ENCODE data around the gene ENKD1. TPM values are rescaled to one million over a fixed set of nuclear protein-coding genes. Genes with fewer than 3 reads are reported as not detected.

ENKD1 gene, protein sequence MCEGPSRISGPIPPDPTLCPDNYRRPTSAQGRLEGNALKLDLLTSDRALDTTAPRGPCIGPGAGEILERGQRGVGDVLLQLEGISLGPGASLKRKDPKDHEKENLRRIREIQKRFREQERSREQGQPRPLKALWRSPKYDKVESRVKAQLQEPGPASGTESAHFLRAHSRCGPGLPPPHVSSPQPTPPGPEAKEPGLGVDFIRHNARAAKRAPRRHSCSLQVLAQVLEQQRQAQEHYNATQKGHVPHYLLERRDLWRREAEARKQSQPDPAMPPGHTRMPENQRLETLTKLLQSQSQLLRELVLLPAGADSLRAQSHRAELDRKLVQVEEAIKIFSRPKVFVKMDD
- total RNA-seq (1 to 10 TPM; 6.7 to 7.7 TPM), polyA plus RNA-seq (1 to 10 TPM; 1.1 to 2.4 TPM)

DNA sequence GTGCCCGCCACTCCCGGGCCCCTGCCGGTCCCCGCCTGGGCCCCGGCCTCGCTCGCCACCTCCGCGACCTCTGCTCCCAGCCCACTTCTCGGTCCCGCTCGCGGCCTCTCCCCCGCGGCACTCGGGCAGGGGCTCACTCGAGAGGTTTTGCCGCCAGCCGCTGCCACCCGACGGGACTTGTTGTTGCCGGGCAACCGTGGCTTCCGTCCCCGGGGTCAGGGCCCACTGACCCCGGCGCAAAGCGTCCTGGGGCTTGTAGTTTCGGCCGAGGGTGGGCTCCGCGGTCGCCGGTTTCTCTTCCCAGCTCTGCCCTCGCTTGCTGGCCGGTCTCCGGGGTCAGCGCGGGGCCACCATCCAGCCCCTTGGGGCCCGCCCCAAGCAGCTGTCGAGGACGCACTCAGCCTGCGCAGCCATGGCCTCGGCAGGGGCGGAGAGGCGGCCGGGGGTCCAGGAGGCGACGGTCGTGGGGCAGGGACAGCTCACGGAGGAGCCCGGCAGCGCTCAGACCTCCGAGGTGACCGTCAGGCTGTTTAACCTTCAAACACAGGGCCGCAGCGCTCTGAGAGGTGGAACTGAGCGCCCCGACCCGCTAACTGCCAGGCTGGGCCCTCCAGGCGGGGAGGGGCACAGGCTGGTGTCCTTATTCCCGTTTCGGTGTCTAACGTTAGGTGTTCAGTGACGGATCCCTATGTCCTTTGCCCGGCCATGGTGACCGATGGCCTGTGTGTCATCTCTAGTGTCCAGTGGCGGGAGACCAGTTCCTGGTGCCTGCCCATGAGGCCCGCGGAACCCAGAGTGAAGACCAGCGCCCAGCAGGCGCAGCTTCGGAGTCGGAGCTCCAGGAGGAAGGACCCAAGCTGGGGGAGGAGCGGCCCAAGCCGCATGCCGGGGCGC, at the start of gene ENKD1, which contains the start of gene C16orf86:
ENKD1 (minus strand) TSS at position 192 of the 894 bp plus-strand sequence. CDS start 308 bp downstream, outside the sequence.
C16orf86 (plus strand) TSS at position 256 of the 894 bp plus-strand sequence; CDS start at position 413, 157 bp downstream.
- Histone ChIP-seq H3K4me3 (ENCODE audit: low read length in 2 of 2) (peak within 1 kb of the TSS; percentile 61 to 89), H3K36me3 (ENCODE audit: insufficient read depth, low read length) (no peaks in the 10 kb centered on the region), H3K27me3 (ENCODE audit: insufficient read depth, low read length) (no peaks in the 10 kb centered on the region), H3K9me3 (ENCODE audit: control insufficient read depth in 1 of 2, low read length in 2 of 2) (no peaks in the 10 kb centered on the region), H3K27ac (ENCODE audit: low read depth, low read length) (peak within 1 kb of the TSS; percentile 64), H3K4me1 (ENCODE audit: insufficient read depth, low read length) (peaks cover 28% of the 10 kb centered on the region)
- H3K4me1 Mint-ChIP-seq: peaks cover 5 to 45% (median 12%) of the 10 kb centered on the region in 4 donors
- DNase-seq: peak; percentile 79 to 85 (median 80)
- peaks cover 0 to 1% of the 10 kb centered on the region in 2 donors for H3K36me3 Mint-ChIP-seq
- H3K27ac Mint-ChIP-seq: peak within 1 kb of the TSS; percentile 64 to 81 (median 74)
- CTCF ChIA-PET (ENCODE audit: partially characterized antibody): interaction anchor here (0.6 to 10.4 kb wide), 17 partner anchors 8 to 567 kb away, joined by 3 to 143 read pairs (median 6); partner anchors contain the start of genes ACD, ATP6V0D1, CARMIL2 and GFOD2
- no peaks in the 10 kb centered on the region for H3K9me3 Mint-ChIP-seq
- POLR2A ChIA-PET (ENCODE audit: partially characterized antibody): interaction anchor here (0.8 to 6.9 kb wide), 17 partner anchors 9 to 185 kb away, joined by 3 to 55 read pairs (median 6); partner anchors contain the start of genes ATP6V0D1, CARMIL2, CTCF and GFOD2
- H3K4me3 Mint-ChIP-seq: peak within 1 kb of the TSS; percentile 76 to 92 (median 80)
- no peaks in the 10 kb centered on the region for H3K27me3 Mint-ChIP-seq
- intact Hi-C loops (cut with micrococcal nuclease): loop anchor here (1.0 kb wide), 1 partner anchor 105 kb away; the partner anchor contains the start of gene CTCF

DNA sequence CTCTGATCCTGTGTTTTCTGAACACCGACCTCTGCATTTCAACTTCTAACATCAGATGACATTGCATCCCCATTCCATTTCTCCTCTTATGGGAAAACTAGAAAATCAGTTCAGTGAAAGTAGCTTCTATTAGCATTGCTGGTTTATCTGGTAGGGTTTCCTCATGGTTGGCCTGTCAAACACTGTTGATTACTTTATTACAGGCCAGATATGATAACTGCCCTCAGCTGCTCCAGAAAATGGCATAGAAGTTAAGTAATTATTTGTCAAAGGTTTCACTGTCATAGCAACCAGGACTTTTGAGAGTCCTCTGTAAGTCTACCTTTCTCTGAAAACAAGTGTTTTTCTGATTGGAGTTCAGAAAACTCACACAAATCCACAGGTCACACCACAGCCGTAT, 49.5 kb upstream of the ENKD1 start:
- Mint-ChIP-seq H3K36me3 (peaks cover 3 to 20% of the 10 kb centered on the region in 2 donors), H3K27me3 (no peaks in the 10 kb centered on the region), H3K9me3 (no peaks in the 10 kb centered on the region), H3K4me1 (peaks cover 41 to 65% (median 52%) of the 10 kb centered on the region in 4 donors), H3K27ac (no peak overlapping the region), H3K4me3 (peak overlapping the region in 1 of 8 donors; percentile 11)
- no peaks in the 10 kb centered on the region for H3K27me3 ChIP-seq (ENCODE audit: insufficient read depth, low read length)
- no peak for DNase-seq
- H3K27ac ChIP-seq (ENCODE audit: low read depth, low read length): no peak overlapping the region
- peaks cover 27% of the 10 kb centered on the region for H3K4me1 ChIP-seq (ENCODE audit: insufficient read depth, low read length)
- ChIA-PET POLR2A (ENCODE audit: partially characterized antibody) (interaction anchor here (1.2 kb wide), 1 partner anchor 13 kb away, joined by 3 read pairs; no protein-coding TSS in a partner anchor), CTCF (ENCODE audit: partially characterized antibody) (interaction anchor here (0.8 to 1.8 kb wide), 2 partner anchors 169 to 195 kb away, joined by 3 to 4 read pairs; no protein-coding TSS in a partner anchor)
- H3K4me3 ChIP-seq (ENCODE audit: low read length in 2 of 2): no peak overlapping the region
- H3K36me3 ChIP-seq (ENCODE audit: insufficient read depth, low read length): no peaks in the 10 kb centered on the region
- H3K9me3 ChIP-seq (ENCODE audit: control insufficient read depth in 1 of 2, low read length in 2 of 2): no peaks in the 10 kb centered on the region
- intact Hi-C loops (cut with micrococcal nuclease): loop anchor here (5.0 kb wide), 1 partner anchor 54 kb away; the partner anchor contains the start of genes ACD and PARD6A

DNA sequence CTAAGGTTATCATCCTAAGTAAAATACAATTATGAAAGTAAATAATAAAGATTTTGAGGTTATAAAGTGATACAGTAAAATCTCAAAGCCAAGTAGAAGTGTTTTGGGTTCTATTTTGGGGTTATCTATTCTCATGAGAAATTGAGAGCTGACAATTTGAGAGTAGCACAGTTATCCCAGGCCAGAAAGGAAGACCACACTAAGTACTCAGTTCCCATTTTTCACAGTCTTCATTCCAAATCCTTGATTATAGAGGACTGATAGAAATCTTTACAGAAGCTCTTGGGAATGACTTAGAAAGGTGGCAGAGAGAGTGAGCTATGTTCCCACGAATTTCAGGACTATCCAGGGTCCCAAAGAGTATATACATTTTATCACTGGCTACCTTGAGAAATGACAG, 48.0 kb upstream of the ENKD1 start:
- ChIA-PET POLR2A (ENCODE audit: partially characterized antibody) (interaction anchor here (1.5 kb wide), 1 partner anchor 87 kb away, joined by 6 read pairs; no protein-coding TSS in a partner anchor), CTCF (ENCODE audit: partially characterized antibody) (interaction anchor here (0.7 to 1.2 kb wide), 5 partner anchors 10 to 703 kb away, joined by 3 to 4 read pairs (median 3); no protein-coding TSS in a partner anchor)
- intact Hi-C loops (cut with micrococcal nuclease): no loop called here
- no peaks in the 10 kb centered on the region for H3K9me3 Mint-ChIP-seq
- no peaks in the 10 kb centered on the region for H3K27me3 Mint-ChIP-seq
- Histone ChIP-seq H3K27ac (ENCODE audit: low read depth, low read length) (no peak overlapping the region), H3K4me1 (ENCODE audit: insufficient read depth, low read length) (peaks cover 17% of the 10 kb centered on the region), H3K36me3 (ENCODE audit: insufficient read depth, low read length) (no peaks in the 10 kb centered on the region), H3K4me3 (ENCODE audit: low read length in 2 of 2) (no peak overlapping the region), H3K27me3 (ENCODE audit: insufficient read depth, low read length) (no peaks in the 10 kb centered on the region), H3K9me3 (ENCODE audit: control insufficient read depth in 1 of 2, low read length in 2 of 2) (no peaks in the 10 kb centered on the region)
- DNase-seq: no peak
- H3K36me3 Mint-ChIP-seq: peaks cover 8 to 19% of the 10 kb centered on the region in 2 donors
- H3K4me1 Mint-ChIP-seq: peaks cover 31 to 56% (median 44%) of the 10 kb centered on the region in 4 donors
- H3K27ac Mint-ChIP-seq: peak overlapping the region in 1 of 7 donors; percentile 5
- no peak overlapping the region for H3K4me3 Mint-ChIP-seq

DNA sequence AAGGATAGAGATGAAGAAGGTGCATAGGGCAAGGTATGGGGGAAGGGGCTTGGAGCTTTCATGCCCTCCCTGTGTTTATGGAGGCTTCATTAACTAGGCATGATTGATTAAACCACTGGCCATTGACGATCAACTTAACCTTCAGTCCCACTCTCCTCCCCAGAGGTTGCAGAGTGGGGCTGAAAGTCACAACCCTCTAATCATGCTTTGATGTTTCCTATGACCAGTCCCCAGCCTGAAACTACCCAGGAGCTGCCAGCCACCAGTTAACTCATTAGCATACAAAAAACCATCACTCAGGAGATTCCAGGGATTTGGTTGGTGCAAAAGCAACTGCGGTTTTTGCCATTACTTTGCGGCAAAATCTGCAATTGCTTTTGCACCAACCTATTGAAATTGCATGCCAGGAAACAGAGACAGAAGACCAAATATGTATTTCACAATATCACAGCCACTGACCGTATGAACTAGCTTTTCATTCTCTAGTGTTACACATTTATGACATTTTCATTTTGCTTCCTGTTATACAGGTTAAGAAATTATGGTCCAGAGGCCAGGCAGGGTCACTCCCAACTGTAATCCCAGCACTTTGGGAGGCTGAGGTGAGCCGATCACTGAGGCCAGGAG, 47.2 kb upstream of the ENKD1 start:
- peaks cover 8 to 14% of the 10 kb centered on the region in 2 donors for H3K36me3 Mint-ChIP-seq
- no peak overlapping the region for H3K4me3 Mint-ChIP-seq
- ChIA-PET POLR2A (ENCODE audit: partially characterized antibody) (interaction anchor here (1.5 kb wide), 1 partner anchor 88 kb away, joined by 6 read pairs; no protein-coding TSS in a partner anchor), CTCF (ENCODE audit: partially characterized antibody) (interaction anchor here (0.7 to 0.8 kb wide), 3 partner anchors 42 to 703 kb away, joined by 3 read pairs; no protein-coding TSS in a partner anchor)
- Histone ChIP-seq H3K36me3 (ENCODE audit: insufficient read depth, low read length) (no peaks in the 10 kb centered on the region), H3K9me3 (ENCODE audit: control insufficient read depth in 1 of 2, low read length in 2 of 2) (no peaks in the 10 kb centered on the region), H3K27ac (ENCODE audit: low read depth, low read length) (no peak overlapping the region), H3K4me1 (ENCODE audit: insufficient read depth, low read length) (peaks cover 17% of the 10 kb centered on the region), H3K27me3 (ENCODE audit: insufficient read depth, low read length) (no peaks in the 10 kb centered on the region), H3K4me3 (ENCODE audit: low read length in 2 of 2) (no peak overlapping the region)
- peaks cover 31 to 48% (median 40%) of the 10 kb centered on the region in 4 donors for H3K4me1 Mint-ChIP-seq
- no peaks in the 10 kb centered on the region for H3K27me3 Mint-ChIP-seq
- peak overlapping the region in 1 of 7 donors; percentile 30 for H3K27ac Mint-ChIP-seq
- DNase-seq: no peak
- intact Hi-C loops (cut with micrococcal nuclease): no loop called here
- H3K9me3 Mint-ChIP-seq: no peaks in the 10 kb centered on the region

DNA sequence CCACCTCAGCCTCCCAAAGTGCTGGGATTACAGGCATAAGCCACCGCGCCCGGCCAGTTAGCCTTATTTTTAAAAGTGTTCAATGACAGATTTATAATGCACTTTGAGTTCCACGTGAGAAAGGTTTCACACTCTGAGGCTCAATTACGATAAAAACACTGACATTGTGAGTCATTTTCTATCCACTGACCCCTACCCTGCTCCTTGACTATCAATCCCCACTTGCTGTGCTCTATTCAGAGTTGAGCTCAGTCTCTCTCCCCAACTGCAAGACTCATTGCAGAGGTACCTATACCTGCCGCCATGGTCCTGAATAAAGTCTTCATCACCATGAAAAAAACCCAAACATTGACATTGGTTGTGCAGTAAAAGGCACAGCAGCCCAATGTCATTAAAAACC, 44.1 kb upstream of the ENKD1 start:
- DNase-seq: no peak
- H3K4me1 Mint-ChIP-seq: peaks cover 18 to 33% (median 25%) of the 10 kb centered on the region in 4 donors
- Histone ChIP-seq H3K9me3 (ENCODE audit: control insufficient read depth in 1 of 2, low read length in 2 of 2) (no peaks in the 10 kb centered on the region), H3K4me1 (ENCODE audit: insufficient read depth, low read length) (no peaks in the 10 kb centered on the region), H3K4me3 (ENCODE audit: low read length in 2 of 2) (no peak overlapping the region), H3K27me3 (ENCODE audit: insufficient read depth, low read length) (no peaks in the 10 kb centered on the region), H3K27ac (ENCODE audit: low read depth, low read length) (no peak overlapping the region), H3K36me3 (ENCODE audit: insufficient read depth, low read length) (no peaks in the 10 kb centered on the region)
- peak overlapping the region in 1 of 7 donors; percentile 59 for H3K27ac Mint-ChIP-seq
- intact Hi-C loops (cut with micrococcal nuclease): no loop called here
- CTCF ChIA-PET (ENCODE audit: partially characterized antibody): no interaction called here
- H3K36me3 Mint-ChIP-seq: peaks cover 8 to 9% of the 10 kb centered on the region in 2 donors
- POLR2A ChIA-PET (ENCODE audit: partially characterized antibody): no interaction called here
- H3K9me3 Mint-ChIP-seq: no peaks in the 10 kb centered on the region
- H3K4me3 Mint-ChIP-seq: no peak overlapping the region
- H3K27me3 Mint-ChIP-seq: no peaks in the 10 kb centered on the region

DNA sequence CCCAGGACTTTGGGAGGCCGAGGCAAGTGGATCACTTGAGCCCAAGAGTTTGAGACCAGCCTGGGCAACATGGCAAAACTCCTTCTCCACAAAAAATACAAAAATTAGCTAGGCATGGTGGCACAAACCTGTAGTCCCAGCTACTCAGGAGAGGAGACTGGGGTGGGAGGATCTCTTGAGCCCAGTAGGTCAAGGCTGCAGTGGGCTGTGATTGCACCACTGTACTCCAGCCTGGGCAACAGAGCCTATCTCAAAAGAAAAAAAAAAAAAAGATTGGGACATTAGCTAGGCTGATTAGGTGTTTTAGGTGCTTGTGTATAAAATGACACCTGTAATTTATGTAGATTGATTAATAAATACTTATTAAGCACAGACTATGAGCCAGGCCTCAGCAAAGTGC, 42.5 kb upstream of the ENKD1 start:
- Mint-ChIP-seq H3K4me3 (no peak overlapping the region), H3K4me1 (peaks cover 18 to 39% (median 31%) of the 10 kb centered on the region in 4 donors), H3K27me3 (no peaks in the 10 kb centered on the region), H3K27ac (peak overlapping the region in 2 of 7 donors; percentile 57 to 73), H3K36me3 (peaks cover 8 to 9% of the 10 kb centered on the region in 2 donors), H3K9me3 (no peaks in the 10 kb centered on the region)
- Histone ChIP-seq H3K9me3 (ENCODE audit: control insufficient read depth in 1 of 2, low read length in 2 of 2) (no peaks in the 10 kb centered on the region), H3K4me1 (ENCODE audit: insufficient read depth, low read length) (peaks cover 4% of the 10 kb centered on the region), H3K4me3 (ENCODE audit: low read length in 2 of 2) (no peak overlapping the region), H3K27me3 (ENCODE audit: insufficient read depth, low read length) (no peaks in the 10 kb centered on the region), H3K36me3 (ENCODE audit: insufficient read depth, low read length) (no peaks in the 10 kb centered on the region), H3K27ac (ENCODE audit: low read depth, low read length) (no peak overlapping the region)
- DNase-seq: no peak
- ChIA-PET CTCF (ENCODE audit: partially characterized antibody) (interaction anchor here (0.6 kb wide), 1 partner anchor 195 kb away, joined by 3 read pairs; no protein-coding TSS in a partner anchor), POLR2A (ENCODE audit: partially characterized antibody) (interaction anchor here (1.6 kb wide), 1 partner anchor 11 kb away, joined by 7 read pairs; the partner anchor contains the start of gene GFOD2)
- intact Hi-C loops (cut with micrococcal nuclease): no loop called here
